ENCODE measurements around the gene ATF7IP2.
"Not testable (repeated sequence)": the region's sequence is repeated elsewhere in the genome, so short reads cannot be mapped to it uniquely, and the experiment has no call there.

Gene ATF7IP2

GRCh38 chr16:10405386-10405939, 19.6 kb downstream of the ATF7IP2 start:
- TF ChIP-seq CTCF (IDR thresholded peaks at IDR 0.05; ENCODE audit: insufficient read depth, missing control alignments), result no peak
- DNase-seq (ENCODE audit: insufficient read length, low spot score) (no peak), FAIRE-seq (no peak)

DNA sequence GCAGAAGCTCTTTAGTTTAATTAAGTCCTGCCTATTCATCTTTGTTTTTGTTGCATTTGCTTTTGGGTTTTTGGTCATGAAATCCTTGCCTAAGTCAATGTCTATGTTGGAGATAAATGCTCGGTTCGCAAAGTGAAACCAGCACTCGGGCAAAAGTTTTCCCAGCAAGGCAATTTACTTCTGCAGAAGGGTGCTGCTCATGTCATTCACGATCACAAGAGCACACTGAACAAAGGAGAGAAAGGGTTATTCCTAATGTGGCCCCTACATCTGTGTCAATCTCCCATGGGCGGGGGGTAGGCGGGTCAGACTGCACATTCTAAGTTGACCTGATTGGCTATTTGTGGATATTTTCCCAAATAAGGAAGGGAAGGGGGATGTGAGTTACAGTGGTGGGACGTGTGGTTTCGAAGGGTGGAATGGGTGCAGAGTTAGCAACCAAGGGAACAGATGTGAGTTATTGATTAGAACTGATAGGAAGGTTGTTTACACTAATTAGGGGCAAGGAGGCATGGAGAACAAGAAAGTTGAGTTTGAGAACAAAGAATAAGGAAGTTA, 23.0 kb downstream of the ATF7IP2 start:
- FAIRE-seq (no peak), DNase-seq (ENCODE audit: insufficient read length, low spot score) (no peak)
- TF ChIP-seq CTCF (IDR thresholded peaks at IDR 0.05; ENCODE audit: insufficient read depth, missing control alignments), result no peak

GRCh38 chr16:10409713-10410112, 23.9 kb downstream of the ATF7IP2 start:
- DNase-seq (ENCODE audit: insufficient read length, low spot score); FAIRE-seq: not testable (repeated sequence)

DNA sequence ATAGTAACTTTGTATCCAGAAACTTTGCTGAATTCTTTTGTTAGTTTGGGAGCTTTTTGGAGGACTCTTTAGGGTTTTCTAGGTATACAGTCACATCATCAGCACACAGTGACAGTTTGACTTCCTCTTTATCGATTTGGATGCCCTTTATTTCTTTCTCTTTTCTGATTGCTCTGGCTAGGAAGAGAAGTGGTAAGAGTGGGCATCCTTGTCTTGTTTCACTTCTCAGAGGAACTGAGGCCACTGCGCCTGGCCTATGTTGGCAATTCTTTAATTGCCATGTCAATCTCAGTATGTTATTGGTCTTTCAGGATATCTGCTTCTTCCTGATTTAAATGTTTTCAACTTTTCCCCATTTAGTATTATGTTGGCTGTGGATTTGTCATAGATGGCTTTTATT, 24.6 kb downstream of the ATF7IP2 start:
- DNase-seq (ENCODE audit: insufficient read length, low spot score) (no peak), FAIRE-seq (no peak)
- TF ChIP-seq CTCF (IDR thresholded peaks at IDR 0.05; ENCODE audit: insufficient read depth, missing control alignments), result no peak

DNA sequence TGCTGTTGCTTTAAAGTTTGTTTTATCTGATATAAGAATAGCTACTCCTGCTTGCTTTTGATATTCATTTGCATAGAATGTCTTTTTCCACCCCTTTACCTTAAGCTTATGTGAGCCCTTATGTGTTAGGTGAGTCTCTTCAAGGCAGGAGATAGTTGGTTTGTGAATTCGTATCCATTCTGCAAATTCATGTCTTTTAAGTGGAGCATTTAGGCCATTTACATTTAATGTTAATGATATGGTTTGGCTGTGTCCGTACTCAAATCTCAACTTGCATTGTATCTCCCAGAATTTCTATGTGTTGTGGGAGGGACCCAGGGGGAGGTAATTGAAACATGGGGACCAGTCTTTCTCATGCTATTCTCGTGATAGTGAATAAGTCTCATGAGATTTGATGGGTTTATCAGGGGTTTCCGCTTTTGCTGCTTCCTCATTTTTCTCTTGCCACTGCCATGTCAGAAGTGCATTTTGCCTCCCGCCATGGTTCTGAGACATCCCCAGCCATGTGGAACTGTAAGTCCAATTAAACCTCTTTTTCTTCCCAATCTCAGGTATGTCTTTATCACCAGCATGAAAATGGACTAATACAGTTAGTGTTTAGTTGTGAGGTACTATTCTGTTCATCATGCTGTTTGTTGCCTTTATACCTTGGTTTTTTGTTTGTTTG, 27.2 kb downstream of the ATF7IP2 start:
- DNase-seq (ENCODE audit: insufficient read length, low spot score) (no peak), FAIRE-seq (no peak)
- no peak for TF ChIP-seq CTCF (IDR thresholded peaks at IDR 0.05; ENCODE audit: insufficient read depth, missing control alignments)

- DNase-seq (ENCODE audit: insufficient read length, low spot score); FAIRE-seq: not testable (repeated sequence)
Measured at GRCh38 chr16:10418204-10418603, 32.3 kb downstream of the ATF7IP2 start.

- no peak for TF ChIP-seq CTCF (IDR thresholded peaks at IDR 0.05; ENCODE audit: insufficient read depth, missing control alignments)
- DNase-seq (ENCODE audit: insufficient read length, low spot score) (no peak), FAIRE-seq (no peak)
Measured at GRCh38 chr16:10419701-10420100, 33.8 kb downstream of the ATF7IP2 start.

DNA sequence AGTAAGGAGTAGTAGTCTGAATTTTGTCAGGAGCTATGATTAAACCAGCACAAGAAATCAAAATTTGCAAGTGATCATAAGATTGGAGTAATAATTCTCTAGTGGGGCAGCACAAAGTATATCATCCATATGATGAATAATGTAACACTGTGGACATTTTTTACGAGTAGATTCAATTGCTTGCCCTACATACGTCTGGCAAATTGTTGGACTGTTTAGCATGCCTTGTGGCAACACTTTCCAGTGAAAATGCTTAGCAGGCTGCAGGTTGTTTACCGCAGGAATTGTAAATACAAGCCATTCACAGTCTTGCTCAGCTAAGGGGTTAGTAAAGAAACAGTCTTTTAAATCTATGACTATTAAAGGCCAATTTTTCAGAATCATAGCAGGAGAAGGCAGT, 35.7 kb downstream of the ATF7IP2 start:
- FAIRE-seq, result no peak

More for the DNA sequence above, 35.7 kb downstream of the ATF7IP2 start:
- no peak for TF ChIP-seq CTCF (IDR thresholded peaks at IDR 0.05; ENCODE audit: insufficient read depth, missing control alignments)
- DNase-seq (ENCODE audit: insufficient read length, low spot score), result no peak
